Suprapubic skin (tissue), 4 donors: Measurements from ENCODE around the gene GCSAML. TPM values are rescaled to one million over a fixed set of nuclear protein-coding genes. Genes with fewer than 3 reads are reported as not detected.

Source experiments
- DNase-seq, 2 donors: peaks; one replicate each; pipeline ENCODE4 v3.0.0-alpha.2; 2019; ENCODE audit warnings: low spot score in 2 of 2
- H3K27ac ChIP-seq: fragments of 200-600 bp; sonication (generic); one replicate; pipeline ENCODE4 v1.5.1; 2019
- H3K27me3 ChIP-seq: fragments of 200-600 bp; sonication (generic); one replicate; pipeline ENCODE4 v1.5.1; 2019
- H3K36me3 ChIP-seq: fragments of 200-600 bp; sonication (generic); one replicate; pipeline ENCODE4 v1.5.1; 2019
- H3K4me1 ChIP-seq: fragments of 200-600 bp; sonication (generic); one replicate; pipeline ENCODE4 v1.5.1; 2019
- H3K4me3 ChIP-seq: fragments of 200-600 bp; sonication (generic); one replicate; pipeline ENCODE4 v1.5.1; 2019; ENCODE audit warnings: mild to moderate bottlenecking
- H3K9me3 ChIP-seq: fragments of 200-600 bp; sonication (generic); one replicate; pipeline ENCODE4 v1.5.1; 2019
- CTCF ChIP-seq, 2 donors: fragments of 200-600 bp in 1 of 2; fragments of 450-650 bp in 1 of 2; sonication (generic) in 1 of 2; IDR thresholded peaks; one replicate each; pipeline ENCODE4 v1.5.1; 2016 to 2019; ENCODE audit warnings: antibody characterized with exemption in 2 of 2, mild to moderate bottlenecking in 1 of 2, moderate library complexity in 1 of 2
- EP300 ChIP-seq: sonication (generic); formaldehyde crosslinking; IDR thresholded peaks from one replicate; pipeline ENCODE4 v1.6.1; 2017; ENCODE audit warnings: antibody characterized with exemption
- POLR2A ChIP-seq, 2 donors: fragments of 450-650 bp; IDR thresholded peaks; one replicate each; pipeline ENCODE4 v1.6.1; 2017; ENCODE audit warnings: antibody characterized with exemption in 2 of 2, mild to moderate bottlenecking in 2 of 2, moderate library complexity in 2 of 2
- POLR2AphosphoS5 ChIP-seq, 3 donors: sonication (generic); formaldehyde crosslinking; IDR thresholded peaks; one replicate each; pipeline ENCODE4 v1.6.1; 2017; ENCODE audit warnings: antibody characterized with exemption in 3 of 3
- WGBS: methylation state at CpG from one replicate; pipeline ENCODE4 v1.1.5; 2018; 5-methylcytosine and 5-hydroxymethylcytosine counted together
- total RNA-seq, 4 donors: library from RNA; depleted of rRNA; stranded (reverse); fragments of >200 nt; gene quantifications; one replicate each; pipeline ENCODE4 v1.1.0, GENCODE V29; 2016

GCSAML gene
- total RNA-seq, 4 donors from 2014 or later = not detected

- Histone ChIP-seq H3K27ac (no peak within 1 kb of the TSS), H3K4me1 (no peaks in the 10 kb centered on the region), H3K27me3 (no peaks in the 10 kb centered on the region), H3K36me3 (no peaks in the 10 kb centered on the region), H3K9me3 (no peaks in the 10 kb centered on the region), H3K4me3 (no peak within 1 kb of the TSS)
- no peak for DNase-seq
- WGBS = 72% methylated on average over 2 of the region's 2 CpGs
- TF ChIP-seq CTCF (IDR thresholded peaks at IDR 0.05) (no peak), EP300 (no peak), POLR2AphosphoS5 (IDR thresholded peaks at IDR 0.05) (no peak), POLR2A (IDR thresholded peaks at IDR 0.05) (no peak)
These were observed 12.6 kb upstream of the GCSAML start, which contains the start of gene OR2C3 for GRCh38 chr1:247536340-247536739. OR2C3 (minus strand) TSS chr1:247536440; CDS start chr1:247532511, 3,929 bp downstream.

GRCh38 chr1:247538561-247538960 is 10.4 kb upstream of the GCSAML start:
- Histone ChIP-seq H3K27ac (no peak overlapping the region), H3K4me3 (no peak overlapping the region), H3K9me3 (no peaks in the 10 kb centered on the region), H3K36me3 (no peaks in the 10 kb centered on the region), H3K27me3 (no peaks in the 10 kb centered on the region), H3K4me1 (no peaks in the 10 kb centered on the region)
- WGBS = 76% methylated on average over 5 of the region's 5 CpGs
- TF ChIP-seq POLR2A (IDR thresholded peaks at IDR 0.05) (no peak), EP300 (no peak), CTCF (IDR thresholded peaks at IDR 0.05) (no peak), POLR2AphosphoS5 (IDR thresholded peaks at IDR 0.05) (no peak)
- DNase-seq = no peak

GRCh38 chr1:247539215-247539614 is 9.7 kb upstream of the GCSAML start:
- Histone ChIP-seq H3K4me1 (no peaks in the 10 kb centered on the region), H3K27ac (no peak overlapping the region), H3K27me3 (no peaks in the 10 kb centered on the region), H3K4me3 (no peak overlapping the region), H3K36me3 (no peaks in the 10 kb centered on the region), H3K9me3 (no peaks in the 10 kb centered on the region)
- DNase-seq = no peak
- TF ChIP-seq CTCF (IDR thresholded peaks at IDR 0.05) (no peak), POLR2AphosphoS5 (IDR thresholded peaks at IDR 0.05) (no peak), EP300 (no peak), POLR2A (IDR thresholded peaks at IDR 0.05) (no peak)
- WGBS = 72% methylated on average over 6 of the region's 6 CpGs

GRCh38 chr1:247540581-247540980 is 8.4 kb upstream of the GCSAML start:
- H3K9me3 ChIP-seq = no peaks in the 10 kb centered on the region
- TF ChIP-seq POLR2A (IDR thresholded peaks at IDR 0.05) (no peak), CTCF (IDR thresholded peaks at IDR 0.05) (no peak), POLR2AphosphoS5 (IDR thresholded peaks at IDR 0.05) (no peak), EP300 (no peak)
- 47% methylated on average over 7 of the region's 7 CpGs for WGBS
- no peak for DNase-seq
- H3K27me3 ChIP-seq = no peaks in the 10 kb centered on the region
- H3K36me3 ChIP-seq = no peaks in the 10 kb centered on the region
- H3K4me1 ChIP-seq = no peaks in the 10 kb centered on the region
- no peak overlapping the region for H3K27ac ChIP-seq
- H3K4me3 ChIP-seq = no peak overlapping the region

- H3K36me3 ChIP-seq = no peaks in the 10 kb centered on the region
- no peaks in the 10 kb centered on the region for H3K9me3 ChIP-seq
- WGBS = 69% methylated on average over 3 of the region's 3 CpGs
- H3K4me3 ChIP-seq = no peak overlapping the region
- H3K27me3 ChIP-seq = no peaks in the 10 kb centered on the region
- DNase-seq = no peak
- TF ChIP-seq POLR2AphosphoS5 (IDR thresholded peaks at IDR 0.05) (no peak), POLR2A (IDR thresholded peaks at IDR 0.05) (no peak), CTCF (IDR thresholded peaks at IDR 0.05) (no peak), EP300 (no peak)
- no peak overlapping the region for H3K27ac ChIP-seq
- no peaks in the 10 kb centered on the region for H3K4me1 ChIP-seq
These were observed 6.1 kb upstream of the GCSAML start for GRCh38 chr1:247542811-247543210.
